Neutrophil (primary cell): ENCODE results near the gene LDLRAD4.

ENCODE experiments used
- H3K27ac ChIP-seq: fragments of 200-600 bp; sonication (generic); 2 replicates; pipeline ENCODE4 v1.5.1; 2016; ENCODE audit warnings: mild to moderate bottlenecking, moderate library complexity
- H3K27me3 ChIP-seq: fragments of 200-600 bp; sonication (generic); 2 replicates; pipeline ENCODE4 v1.6.0; 2016; ENCODE audit warnings: mild to moderate bottlenecking
- H3K36me3 ChIP-seq: fragments of 200-600 bp; sonication (generic); 2 replicates; pipeline ENCODE4 v1.5.1; 2017
- H3K4me1 ChIP-seq, 2 experiments: fragments of 200-600 bp in 1 of 2; sonication (generic) in 1 of 2; 1 replicate in 1 of 2; 2 replicates in 1 of 2; pipeline versions ENCODE4 v1.5.1 to v1.6.1; 2013 to 2016; ENCODE audit warnings: low read depth in 1 of 2, low read length in 1 of 2, mild to moderate bottlenecking in 1 of 2, moderate library complexity in 1 of 2; ENCODE audit not compliant: control insufficient read depth in 1 of 2, insufficient read depth in 1 of 2
- H3K4me3 ChIP-seq, 2 experiments: fragments of 200-600 bp in 1 of 2; sonication (generic) in 1 of 2; 1 replicate in 1 of 2; 2 replicates in 1 of 2; pipeline ENCODE4 v1.5.1; 2013 to 2016; ENCODE audit warnings: low read depth in 1 of 2, low read length in 1 of 2, mild to moderate bottlenecking in 1 of 2, moderate library complexity in 1 of 2
- H3K9me3 ChIP-seq: fragments of 200-600 bp; sonication (generic); 2 replicates; pipeline ENCODE4 v1.5.1; 2016
- TF ChIP-seq, protein P1 (sequence below): fragments of 200-600 bp; sonication (generic); IDR thresholded peaks from 2 replicates; pipeline ENCODE4 v1.5.1; 2016; ENCODE audit warnings: antibody characterized with exemption

LDLRAD4 gene

GRCh38 chr18:13577091-13577697 is 358.6 kb downstream of the LDLRAD4 start:
- H3K4me1 ChIP-seq, result peaks cover 4 to 5% of the 10 kb centered on the region in 2 experiments
- peaks cover 3% of the 10 kb centered on the region for H3K27me3 ChIP-seq
- H3K36me3 ChIP-seq, result no peaks in the 10 kb centered on the region
- no peak overlapping the region for H3K4me3 ChIP-seq
- H3K9me3 ChIP-seq, result no peaks in the 10 kb centered on the region
- TF ChIP-seq, protein P1, sequence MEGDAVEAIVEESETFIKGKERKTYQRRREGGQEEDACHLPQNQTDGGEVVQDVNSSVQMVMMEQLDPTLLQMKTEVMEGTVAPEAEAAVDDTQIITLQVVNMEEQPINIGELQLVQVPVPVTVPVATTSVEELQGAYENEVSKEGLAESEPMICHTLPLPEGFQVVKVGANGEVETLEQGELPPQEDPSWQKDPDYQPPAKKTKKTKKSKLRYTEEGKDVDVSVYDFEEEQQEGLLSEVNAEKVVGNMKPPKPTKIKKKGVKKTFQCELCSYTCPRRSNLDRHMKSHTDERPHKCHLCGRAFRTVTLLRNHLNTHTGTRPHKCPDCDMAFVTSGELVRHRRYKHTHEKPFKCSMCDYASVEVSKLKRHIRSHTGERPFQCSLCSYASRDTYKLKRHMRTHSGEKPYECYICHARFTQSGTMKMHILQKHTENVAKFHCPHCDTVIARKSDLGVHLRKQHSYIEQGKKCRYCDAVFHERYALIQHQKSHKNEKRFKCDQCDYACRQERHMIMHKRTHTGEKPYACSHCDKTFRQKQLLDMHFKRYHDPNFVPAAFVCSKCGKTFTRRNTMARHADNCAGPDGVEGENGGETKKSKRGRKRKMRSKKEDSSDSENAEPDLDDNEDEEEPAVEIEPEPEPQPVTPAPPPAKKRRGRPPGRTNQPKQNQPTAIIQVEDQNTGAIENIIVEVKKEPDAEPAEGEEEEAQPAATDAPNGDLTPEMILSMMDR, result no peak
- H3K27ac ChIP-seq, result no peak overlapping the region

DNA sequence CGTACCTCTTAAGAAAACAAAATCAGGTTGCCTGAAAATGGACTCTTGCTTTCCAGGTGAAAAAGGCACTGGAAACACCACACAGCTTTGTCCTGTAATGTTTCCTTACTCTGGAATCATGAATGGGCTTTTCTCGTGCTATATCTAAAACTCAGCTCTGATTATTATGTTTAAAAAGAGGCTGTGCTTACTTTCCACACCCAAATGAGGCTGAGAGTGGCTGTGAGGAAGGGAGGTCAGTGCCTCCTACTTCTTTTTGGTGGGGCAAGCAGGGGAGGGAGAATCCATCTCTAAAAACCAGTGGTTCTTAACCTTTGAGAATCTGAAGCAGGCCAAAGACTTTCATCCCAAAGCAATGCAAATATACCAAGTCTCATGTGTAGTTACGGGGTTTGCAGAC is 359.2 kb downstream of the LDLRAD4 start:
- Histone ChIP-seq H3K4me1 (peaks cover 4 to 5% of the 10 kb centered on the region in 2 experiments), H3K27me3 (peaks cover 3% of the 10 kb centered on the region), H3K36me3 (no peaks in the 10 kb centered on the region), H3K4me3 (no peak overlapping the region), H3K9me3 (no peaks in the 10 kb centered on the region), H3K27ac (no peak overlapping the region)
- TF ChIP-seq, protein P1, result no peak

DNA sequence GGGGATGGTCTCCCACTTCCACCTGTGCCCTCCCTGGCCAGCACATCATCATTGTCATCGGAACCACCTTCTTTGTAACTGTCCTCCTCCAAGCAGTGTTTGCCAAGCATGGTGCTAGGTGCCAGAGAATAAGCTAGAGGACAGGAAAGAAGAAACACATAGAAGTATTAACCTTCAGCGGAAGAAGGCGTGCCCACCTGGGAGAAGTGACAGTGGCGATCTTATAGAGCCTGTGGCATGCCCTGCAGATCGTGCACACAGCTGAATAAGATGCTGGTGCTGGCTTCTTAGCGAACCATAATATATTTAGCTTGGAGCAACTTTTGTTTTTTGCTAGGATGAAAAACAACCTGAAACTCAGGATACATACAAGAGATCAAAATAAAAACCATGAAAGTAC is 359.8 kb downstream of the LDLRAD4 start:
- Histone ChIP-seq H3K27me3 (peaks cover 3% of the 10 kb centered on the region), H3K4me1 (peaks cover 4 to 5% of the 10 kb centered on the region in 2 experiments), H3K9me3 (no peaks in the 10 kb centered on the region), H3K27ac (no peak overlapping the region), H3K36me3 (no peaks in the 10 kb centered on the region), H3K4me3 (no peak overlapping the region)
- TF ChIP-seq, protein P1, result no peak

- H3K9me3 ChIP-seq, result no peaks in the 10 kb centered on the region
- TF ChIP-seq, protein P1, result no peak
Measured at GRCh38 chr18:13579874-13580273, 361.3 kb downstream of the LDLRAD4 start.

DNA sequence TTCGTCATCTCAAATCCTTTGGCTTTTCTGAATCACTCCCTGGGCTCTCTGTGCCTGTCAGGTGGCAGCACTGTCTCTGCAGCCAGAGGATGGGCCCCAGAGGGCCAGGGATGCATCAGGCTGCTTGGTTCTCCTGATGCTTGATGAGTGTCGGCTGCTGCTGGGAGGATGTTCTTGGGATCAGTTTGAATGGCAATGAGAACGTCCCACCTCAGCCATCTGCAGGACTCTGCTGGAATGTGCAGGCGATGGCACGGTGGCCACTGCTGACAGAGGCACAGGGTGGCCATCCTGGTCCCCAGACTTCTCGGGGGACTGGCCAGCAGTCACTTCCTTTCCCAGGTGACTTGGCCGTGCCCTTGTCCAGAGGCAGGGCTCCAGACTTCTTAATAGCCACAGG is 361.8 kb downstream of the LDLRAD4 start:
- H3K4me1 ChIP-seq, result peaks cover 4 to 5% of the 10 kb centered on the region in 2 experiments
- H3K27me3 ChIP-seq, result peaks cover 3% of the 10 kb centered on the region
- no peak overlapping the region for H3K27ac ChIP-seq
- no peaks in the 10 kb centered on the region for H3K9me3 ChIP-seq
- H3K36me3 ChIP-seq, result no peaks in the 10 kb centered on the region
- no peak overlapping the region for H3K4me3 ChIP-seq
- TF ChIP-seq, protein P1, result no peak

More at GRCh38 chr18:13579874-13580273, 361.3 kb downstream of the LDLRAD4 start:
- Histone ChIP-seq H3K4me1 (peaks cover 4 to 5% of the 10 kb centered on the region in 2 experiments), H3K27ac (no peak overlapping the region), H3K27me3 (peaks cover 3% of the 10 kb centered on the region), H3K36me3 (no peaks in the 10 kb centered on the region), H3K4me3 (no peak overlapping the region)
